Measurements from ENCODE around the gene MICAL1.

The MICAL1 gene

DNA sequence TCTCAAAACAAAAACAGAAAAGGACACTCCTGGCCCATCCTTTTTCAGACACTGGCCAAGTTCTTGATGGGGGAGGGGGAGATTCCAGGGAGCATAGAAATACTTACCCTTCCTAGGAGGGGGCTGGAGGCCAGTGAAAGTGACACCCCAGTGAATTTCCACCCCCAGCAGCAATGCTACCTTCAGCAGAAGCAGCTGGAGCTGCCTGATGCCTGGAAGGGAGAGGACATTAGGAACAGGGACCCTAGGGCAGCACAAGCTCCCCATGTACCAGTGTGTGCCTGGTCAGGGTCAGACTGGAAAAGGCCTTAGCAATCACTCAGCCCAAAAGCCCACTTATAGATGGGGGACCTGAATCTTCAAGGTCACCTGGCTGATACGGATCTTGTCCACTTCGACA lies 2.4 kb downstream of the MICAL1 start:
- no peak for DNase-seq

DNA sequence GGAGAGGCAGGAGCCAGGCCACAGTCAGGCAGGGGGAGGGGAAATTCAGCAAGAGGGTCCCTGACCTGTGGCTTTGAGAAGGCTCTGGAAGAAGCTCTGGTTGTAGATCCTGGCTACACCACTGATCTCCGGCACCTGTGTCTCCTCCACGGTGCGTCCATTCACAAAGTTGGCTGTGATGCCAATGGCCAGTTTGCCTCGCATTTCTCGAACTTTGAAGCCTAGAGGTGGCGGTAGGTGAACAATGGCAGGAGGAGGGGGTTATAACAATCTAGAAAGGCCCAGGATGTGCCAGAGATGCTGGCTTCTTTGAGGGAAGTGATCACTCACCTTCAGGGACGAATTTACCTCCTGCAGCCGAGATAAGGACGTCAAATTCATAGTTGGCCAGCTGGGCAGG lies 3.4 kb downstream of the MICAL1 start:
- no peak for DNase-seq

DNA sequence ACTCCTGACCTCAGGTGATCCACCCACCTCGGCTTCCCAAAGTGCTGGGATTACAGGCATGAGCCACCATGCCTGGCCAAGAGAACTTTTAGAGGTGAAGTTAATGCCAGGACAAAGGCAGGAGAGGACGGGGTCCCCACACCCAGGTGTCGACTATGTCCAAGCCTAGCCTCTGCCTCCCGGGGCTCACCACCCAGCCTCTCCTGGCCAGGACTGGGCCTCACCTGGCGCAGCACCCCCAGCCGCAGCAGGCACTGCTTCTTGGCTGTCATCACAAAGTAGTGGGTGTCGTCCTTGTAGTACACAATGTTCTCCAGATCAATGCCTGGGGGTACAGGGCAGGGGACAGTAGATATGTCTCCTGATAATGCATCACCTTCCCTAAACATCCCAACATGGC lies 4.2 kb downstream of the MICAL1 start:
- DNase-seq = no peak

DNA sequence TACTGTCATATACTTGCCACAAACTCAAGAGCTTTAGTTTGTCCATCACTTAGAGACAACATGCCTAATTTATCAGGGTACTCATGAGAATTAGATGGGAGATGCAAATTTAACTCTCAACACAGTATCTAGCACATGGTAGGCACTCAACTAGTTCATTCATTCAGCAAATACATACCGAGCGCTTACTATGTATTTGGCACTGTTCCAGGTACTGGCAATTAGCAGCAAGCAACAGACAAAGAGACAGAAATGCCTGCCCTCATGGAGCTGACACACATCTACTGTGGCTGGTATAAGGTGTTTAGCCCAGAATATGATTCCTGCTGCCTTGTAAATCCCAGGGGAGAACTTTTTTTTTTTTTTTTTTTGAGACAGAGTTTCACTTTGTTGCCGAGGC lies 4.8 kb downstream of the MICAL1 start:
- DNase-seq = no peak

DNA sequence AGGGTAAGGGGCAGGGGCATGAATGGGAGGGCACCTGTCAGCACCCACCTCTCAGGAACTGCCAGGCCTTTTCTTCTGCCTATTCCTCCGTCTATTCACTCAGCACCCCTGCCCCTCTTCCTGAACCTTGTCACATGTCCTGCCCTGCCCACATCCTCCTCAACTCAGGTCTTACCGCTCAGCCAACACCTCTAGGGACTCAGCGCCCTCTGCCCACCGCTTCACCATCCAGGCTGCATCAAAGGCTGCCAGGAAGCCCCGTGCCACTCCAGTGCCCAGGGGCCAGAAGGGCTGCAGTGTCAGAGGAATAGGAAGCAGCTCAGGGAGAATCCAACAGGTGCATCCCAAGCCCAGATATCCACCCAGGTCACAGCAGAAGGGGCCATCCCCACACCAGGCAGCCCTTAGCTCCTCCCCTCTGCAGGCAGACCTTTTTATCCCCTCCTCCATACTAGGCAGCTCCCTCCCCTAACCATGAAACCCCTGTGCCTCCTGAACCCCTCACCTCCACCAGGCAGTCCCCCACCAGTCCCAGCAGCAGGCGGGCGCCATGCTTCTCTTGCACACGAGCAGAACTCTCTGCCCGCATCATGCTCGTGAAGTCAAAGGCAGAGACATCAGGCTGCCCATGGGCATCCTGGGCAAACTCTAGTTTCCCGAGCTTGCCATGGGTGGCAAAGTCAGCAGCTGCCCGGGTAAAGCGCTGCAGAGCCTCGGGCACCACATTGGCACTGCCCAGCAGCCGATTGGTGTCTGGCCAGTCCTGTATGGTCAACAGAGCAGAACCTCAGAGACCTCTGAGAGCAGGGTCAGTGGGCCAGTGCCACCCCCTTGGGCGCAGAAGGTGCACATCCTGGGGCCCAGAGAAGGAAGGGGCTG lies 5.5 kb downstream of the MICAL1 start:
- DNase-seq = no peak

DNA sequence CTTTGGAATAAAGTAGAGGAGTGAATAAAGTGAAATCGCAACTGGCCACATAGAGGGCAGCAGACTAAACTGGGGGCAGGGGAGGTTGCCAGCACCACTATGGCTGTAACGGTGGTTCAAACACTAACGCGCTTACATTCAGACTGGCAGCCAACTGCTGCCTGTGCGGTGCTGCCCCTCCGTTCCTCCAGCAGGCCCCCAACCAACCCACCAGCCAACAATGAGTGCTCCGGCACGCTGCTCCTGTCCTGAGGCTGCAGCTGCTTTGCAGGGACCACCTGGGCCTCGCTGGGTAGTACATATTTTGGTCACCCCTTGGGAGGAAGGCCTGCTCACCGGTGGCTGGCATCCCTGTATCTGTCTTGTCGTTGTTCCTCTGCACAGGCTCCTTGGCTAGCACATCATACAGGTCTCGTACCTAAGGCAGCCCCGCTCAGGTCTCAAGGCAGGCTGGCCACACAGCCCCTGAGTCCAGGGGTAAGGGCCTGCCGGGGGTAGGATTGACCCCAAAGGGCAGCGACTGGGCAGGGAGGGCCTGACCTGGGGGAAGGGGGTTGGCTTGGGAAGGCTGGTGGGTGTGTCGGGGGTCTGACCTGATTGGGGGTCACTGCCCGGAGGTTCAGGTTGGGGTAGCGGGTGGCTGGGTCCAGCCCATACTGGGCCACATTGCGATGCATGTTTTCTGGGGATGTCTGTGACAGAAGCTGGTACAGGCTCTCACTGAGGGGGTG lies 6.3 kb downstream of the MICAL1 start:
- no peak for DNase-seq

DNA sequence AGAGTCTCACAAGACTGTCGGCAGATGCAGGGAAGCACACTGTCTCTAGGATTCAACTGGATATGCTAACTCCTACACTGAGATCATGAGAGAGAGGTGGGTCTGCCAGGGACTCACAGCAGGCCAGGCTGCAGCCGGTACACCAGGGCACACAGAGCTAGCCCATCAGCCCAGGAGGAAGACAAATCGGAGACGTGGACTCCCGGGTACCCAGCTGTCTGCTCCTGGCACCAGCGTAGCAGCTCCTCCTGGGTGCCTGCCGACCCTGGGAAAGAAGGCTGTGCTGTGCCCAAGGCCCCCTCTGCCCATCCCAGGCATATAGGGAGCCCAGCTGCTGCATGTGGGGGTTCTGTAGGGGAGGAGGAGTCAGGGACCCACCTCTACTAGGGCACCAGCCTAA lies 7.0 kb downstream of the MICAL1 start:
- DNase-seq = no peak

DNA sequence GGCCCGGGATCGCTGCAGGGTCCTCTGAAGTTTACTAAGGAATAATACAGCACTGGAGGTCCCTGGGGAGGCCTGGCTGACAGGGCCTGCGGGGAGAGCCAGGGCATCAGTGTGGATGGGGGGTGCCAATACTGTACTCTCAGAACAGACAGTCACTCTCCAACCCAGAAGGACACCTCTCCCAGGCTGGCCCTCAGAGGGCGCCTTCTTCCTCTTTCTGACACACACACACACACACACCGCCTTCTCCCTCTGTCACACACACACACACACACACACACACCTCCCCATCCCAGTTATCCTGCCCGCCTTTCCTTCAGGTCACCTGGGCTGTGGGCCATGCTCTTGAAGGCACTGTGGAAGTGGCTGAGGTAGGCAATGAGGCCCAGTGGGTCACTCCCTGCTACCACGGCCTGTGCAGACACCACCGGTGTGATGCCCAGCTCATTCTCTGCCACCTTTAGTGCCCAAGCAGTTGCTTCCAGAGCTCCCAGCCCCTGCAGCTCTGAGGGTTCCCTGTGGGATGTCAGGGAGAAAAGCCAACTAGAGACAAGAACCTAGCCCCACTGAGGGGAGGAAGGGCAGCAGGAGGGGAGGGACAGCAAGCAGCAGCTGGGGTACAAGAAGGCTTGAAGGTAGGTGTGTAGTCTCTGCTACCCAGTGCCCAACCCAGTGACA lies 7.6 kb downstream of the MICAL1 start:
- DNase-seq = no peak

DNA sequence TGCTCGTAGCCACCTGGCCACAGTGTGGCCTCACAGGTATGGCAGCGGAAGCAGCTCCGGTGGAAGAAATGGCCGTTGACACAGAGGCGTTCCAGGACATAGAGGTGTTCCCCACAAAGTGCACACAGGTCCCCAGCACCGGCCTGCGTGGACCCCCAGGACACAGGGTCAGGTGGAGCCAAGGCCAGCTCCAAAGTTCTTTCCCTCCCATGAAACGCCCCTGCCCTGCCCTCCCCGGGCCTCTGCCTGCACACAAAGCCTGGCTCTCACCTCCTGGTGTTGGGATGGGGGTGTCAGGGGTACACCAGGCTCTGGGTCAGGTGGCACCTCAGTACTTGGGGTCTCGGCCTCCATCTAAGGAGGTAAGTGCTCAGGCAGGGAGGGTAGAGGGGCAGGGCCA lies 8.5 kb downstream of the MICAL1 start:
- no peak for DNase-seq

DNA sequence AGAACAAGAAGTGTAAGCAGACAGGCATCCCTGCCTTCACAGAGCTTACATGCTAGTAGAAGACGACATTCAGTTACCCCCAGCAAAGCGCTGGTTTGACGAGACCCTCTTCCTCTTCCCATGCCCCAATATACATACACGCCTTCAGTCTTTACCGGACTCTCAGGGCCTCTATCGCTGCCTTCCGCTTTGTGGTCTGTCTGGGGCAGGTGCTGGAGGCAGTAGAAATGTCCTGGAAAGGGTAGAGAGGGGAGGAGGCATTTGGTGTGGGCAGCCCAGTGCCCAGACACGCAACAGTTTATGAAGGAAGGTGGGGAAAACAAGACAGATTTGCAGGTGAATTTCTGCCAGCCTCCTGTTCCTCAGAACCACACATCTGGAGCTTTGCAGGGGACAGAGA lies 9.0 kb downstream of the MICAL1 start:
- DNase-seq = no peak

DNA sequence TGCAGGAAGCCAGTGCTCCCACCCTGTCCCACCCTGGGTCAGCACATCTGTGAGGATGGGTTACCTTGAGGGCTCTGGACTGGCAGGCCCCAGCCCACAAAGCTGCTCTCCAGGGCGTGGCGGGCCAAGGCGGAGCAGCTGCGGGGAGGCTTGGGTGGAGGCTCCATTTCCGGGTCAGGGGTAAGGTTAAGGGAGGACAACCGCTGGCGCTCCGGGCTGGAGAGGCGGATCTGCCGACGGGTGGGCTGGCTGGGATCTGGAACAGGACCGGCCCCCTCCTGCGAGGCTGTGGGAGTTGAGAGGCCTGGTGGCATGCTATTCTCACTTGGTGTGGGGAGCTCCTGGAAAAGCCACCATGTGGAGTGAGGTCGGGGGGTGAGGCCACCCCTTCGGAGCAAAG lies 9.5 kb downstream of the MICAL1 start:
- DNase-seq = no peak

DNA sequence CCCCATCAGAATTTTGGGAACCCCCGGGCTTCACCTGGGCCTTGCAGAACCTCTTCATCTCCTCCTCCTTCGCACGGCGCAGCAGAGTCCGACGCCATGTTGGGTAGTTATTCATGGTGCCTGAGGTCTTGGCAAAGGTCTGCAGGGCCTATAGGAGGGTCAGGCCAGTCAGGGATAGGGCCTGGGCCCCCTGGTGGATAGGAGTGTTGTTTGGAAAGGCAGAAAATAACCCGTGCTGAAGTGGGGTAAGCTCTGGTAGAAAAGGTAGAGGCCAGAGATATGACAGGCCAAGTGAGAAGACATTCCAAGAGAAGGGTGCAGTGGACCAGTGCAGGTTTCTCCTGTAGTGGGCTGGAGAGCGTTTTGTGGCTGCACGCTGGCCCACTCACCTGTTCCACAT lies 10.2 kb downstream of the MICAL1 start:
- DNase-seq = no peak

DNA sequence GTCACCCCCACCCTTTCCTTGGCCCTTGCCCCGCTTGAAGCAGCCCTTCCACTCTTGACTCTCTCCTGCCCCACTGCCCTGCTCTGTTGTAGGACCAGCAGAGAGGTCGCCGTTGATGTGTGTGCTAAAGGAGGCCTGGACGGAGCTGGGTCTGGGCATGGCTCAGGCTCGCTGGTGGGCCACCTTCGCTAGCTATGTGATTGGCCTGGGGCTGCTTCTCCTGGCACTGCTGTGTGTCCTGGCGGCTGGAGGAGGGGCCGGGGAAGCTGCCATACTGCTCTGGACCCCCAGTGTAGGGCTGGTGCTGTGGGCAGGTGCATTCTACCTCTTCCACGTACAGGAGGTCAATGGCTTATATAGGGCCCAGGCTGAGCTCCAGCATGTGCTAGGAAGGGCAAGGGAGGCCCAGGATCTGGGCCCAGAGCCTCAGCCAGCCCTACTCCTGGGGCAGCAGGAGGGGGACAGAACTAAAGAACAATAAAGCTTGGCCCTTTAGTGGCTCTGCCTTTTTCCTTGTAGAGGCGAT lies 12.1 kb downstream of the MICAL1 start:
- no peak for DNase-seq

DNA sequence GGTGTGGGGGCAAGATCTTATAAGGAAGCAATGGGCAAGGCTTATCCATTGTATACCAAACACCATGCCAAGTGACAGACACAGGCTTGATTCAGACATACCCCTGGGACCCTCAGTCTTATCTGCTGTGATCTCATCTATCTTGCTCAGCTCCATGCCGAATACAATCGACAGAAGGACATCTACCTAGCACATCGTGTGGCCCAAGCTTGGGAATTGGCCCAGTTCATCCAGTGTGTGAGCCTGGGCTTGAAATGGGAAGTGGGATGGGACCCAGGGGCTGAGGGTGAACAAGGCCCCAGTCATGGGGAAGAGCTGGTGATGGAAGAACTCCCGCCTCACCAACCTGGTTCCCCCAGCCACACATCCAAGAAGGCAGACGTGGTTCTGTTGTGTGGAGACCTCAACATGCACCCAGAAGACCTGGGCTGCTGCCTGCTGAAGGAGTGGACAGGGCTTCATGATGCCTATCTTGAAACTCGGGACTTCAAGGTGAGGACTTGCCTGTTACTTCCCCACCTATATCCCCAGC lies 13.1 kb downstream of the MICAL1 start:
- no peak for DNase-seq

DNA sequence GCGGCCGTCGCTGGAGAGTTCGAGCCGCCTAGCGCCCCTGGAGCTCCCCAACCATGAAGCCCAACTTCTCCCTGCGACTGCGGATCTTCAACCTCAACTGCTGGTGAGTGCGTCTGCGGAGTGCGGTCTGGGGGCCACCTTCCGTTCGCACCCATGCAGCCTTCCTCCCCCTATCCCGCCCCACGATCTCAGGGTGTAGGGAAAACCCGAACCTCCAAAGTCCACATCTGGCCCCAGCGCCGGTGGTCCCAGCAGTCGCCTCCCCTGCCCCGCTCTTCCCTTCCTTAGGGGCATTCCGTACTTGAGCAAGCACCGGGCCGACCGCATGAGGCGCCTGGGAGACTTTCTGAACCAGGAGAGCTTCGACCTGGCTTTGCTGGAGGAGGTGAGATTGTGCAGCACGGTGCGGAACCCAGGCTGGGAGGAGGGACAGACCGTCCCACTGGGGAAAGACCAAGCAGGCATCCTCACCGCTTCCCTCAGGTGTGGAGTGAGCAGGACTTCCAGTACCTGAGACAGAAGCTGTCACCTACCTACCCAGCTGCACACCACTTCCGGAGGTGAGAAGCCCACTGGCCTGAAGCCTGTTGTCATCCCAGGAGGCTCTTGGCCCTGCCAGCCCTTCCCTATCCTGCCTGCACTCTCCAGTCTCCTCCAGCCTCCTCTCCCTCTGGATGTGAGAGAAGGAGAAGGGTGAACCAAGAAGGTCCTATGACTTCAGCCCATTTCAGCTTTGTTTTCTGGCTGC lies 14.3 kb downstream of the MICAL1 start:
- DNase-seq = peak; percentile 52

DNA sequence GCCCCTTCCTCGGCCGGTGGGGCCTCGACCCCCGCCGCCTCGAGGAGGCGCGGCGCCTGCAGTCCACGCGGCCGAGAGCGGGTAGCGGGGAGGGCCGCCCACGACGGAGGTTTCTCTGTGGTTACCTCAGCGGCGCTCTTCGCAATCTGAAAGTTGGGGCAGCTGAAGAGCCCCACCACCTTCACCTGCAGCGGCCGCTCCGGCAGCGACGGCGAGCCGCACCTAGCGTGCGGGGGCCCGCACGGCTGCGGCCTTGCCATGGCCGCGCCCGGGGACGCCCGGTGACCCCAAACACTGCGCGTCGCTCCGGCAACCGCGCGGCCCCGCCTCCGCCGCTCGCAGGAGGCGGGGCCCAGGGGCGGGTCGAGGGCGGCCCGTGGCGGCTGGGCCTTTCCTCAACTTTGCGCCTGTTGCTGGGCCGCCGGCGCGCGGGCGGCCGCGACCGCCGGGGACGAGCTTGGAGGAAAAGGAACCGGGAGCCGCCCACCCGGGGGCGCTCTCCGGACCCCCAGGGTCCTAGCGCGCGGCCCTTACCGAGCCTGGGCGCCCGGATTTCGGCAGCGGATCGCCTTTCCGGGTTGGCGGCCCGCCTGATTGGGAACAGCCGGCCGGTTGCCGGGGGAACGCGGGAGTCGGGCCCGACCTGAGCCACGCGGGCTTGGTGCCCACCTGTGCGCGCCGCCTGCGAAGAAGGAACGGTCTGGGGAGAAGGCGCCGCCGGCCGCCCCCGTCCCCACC lies 15.1 kb downstream of the MICAL1 start, which contains the start of the genes PPIL6 and SMPD2:
TSS of gene PPIL6 (minus strand) at position 298 of the 738 bp plus-strand sequence. CDS start at position 260, 38 bp downstream.
TSS of gene SMPD2 (plus strand) at position 394 of the 738 bp plus-strand sequence. CDS start 398 bp downstream, outside the sequence.
- DNase-seq = peak; percentile 85

DNA sequence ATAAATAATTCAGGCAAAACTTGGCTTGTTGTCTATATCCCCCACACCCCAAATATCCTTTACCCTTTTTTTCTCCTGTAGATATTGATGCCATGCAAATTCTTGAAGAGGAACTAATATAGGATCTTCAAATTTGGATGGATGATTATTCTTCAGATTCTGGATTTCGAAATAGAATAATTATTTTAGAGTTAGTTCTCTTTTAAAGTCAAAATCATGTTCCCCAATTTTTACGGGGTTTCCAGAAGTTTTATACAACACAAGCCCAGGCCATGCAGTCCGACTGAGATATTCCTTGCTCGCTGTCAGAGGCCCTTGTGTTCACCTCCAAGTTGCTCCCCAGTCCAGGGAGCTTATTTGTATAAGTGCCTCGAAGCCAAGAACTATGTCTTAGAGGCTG lies 19.5 kb downstream of the MICAL1 start:
- DNase-seq = no peak

DNA sequence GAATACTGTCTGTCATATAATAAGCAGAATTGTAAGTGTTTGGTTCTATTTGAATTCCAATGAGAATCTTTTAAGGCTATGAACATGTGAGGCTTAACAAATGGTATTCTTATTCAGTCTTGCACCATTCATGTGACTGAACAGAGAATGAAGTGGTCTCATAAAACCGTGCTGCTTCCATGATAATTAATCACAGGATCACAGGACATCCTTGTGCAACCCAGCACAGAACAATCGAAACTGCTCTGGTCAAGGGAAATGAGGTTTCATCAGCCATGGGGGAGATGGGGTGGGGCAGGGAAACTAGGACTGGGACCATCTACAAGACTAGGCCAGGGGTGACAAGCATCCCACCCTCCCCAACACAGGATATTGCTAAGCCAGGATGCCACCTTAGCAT lies 21.1 kb downstream of the MICAL1 start:
- no peak for DNase-seq

DNA sequence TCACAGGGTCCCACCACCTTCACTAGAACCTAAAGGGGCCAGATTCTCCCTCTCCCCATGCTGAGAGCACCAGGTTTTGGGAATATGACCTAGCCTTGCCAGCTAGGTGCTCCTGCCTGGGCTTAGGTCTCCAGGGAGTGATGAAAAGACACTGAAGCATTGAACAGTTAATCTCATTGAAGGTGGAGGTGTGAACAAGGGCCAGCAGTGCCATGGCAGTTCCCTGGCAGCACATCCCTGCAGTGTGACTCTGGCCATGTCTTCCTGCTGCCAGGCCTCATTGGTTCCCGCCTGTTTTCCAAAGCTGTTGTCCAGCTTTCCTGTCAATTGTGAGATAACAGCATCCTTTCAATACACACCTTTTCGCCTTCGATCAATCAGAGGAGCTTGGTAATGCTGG lies 26.1 kb downstream of the MICAL1 start:
- no peak for DNase-seq

DNA sequence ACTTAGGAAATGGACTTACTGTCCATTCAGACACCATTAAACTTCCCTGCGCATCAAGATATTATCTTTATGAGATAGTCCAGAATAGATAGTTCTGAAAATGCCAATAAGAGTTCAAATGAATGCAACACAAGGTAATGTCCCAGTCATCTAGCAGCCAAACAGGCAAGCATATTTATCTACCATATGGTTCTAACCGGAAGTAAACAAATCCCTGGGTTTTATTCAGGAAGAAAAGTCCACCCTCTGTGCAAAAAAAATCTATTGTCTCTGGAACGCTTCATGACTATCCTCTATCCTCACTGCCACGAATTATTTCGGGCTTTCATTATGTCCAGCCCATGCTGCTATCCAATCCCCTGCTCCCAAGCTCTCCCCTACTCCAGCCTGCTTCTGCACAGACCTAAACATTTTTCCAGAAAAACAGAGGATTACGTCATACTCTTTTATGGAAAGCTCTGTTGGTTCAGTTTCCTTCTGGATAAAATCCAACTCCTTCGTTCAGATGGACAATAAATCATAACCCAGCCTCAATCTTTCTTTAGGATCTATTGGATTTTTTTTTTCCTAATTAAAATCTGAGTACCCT lies 26.6 kb downstream of the MICAL1 start:
- DNase-seq = no peak

DNA sequence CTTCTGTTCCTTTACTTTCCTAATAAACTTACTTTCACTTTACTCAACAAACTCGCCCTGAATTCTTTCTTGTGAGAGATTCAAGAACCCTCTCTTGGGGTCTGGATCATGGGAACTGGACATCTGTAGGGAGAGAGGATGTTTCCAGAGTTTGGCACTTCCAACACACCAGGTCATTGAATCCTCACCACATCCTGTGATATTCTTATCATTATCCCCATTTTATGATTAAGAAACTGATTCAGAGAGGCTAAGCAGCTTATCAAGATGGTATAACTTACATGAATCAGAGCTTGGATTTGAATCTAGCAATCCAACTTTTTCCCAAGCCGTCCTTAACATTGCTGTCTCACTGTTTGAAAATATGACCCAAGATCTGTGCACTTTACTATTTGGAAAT lies 30.6 kb downstream of the MICAL1 start:
- DNase-seq = no peak

Measured in activated CD8-positive, alpha-beta memory T cell treated with anti-CD3 and anti-CD28 coated beads, Interleukin-2, amount 50 U/mL, for 4 hours (primary cell).